MM.1S (cell line): ENCODE results near the gene PTPRN.
A peak's percentile ranks its signal among the peaks of the same experiment; 100 is the strongest.

Experiments used
- DNase-seq: peaks from one replicate; pipeline ENCODE4 v3.0.0-alpha.2; 2015
- H2AFZ ChIP-seq: fragments of 300-600 bp; sonication (generic); 2 replicates; pipeline ENCODE4 v1.6.0; 2016; ENCODE audit warnings: antibody characterized with exemption, low read length
- H3F3A ChIP-seq: fragments of 300-600 bp; sonication (generic); 2 replicates; pipeline ENCODE4 v1.6.1; 2016; ENCODE audit warnings: mild to moderate bottlenecking, antibody characterized with exemption, low read length, moderate library complexity, mixed read lengths; ENCODE audit not compliant: insufficient read depth
- H3K27ac ChIP-seq: fragments of 300-600 bp; sonication (generic); 2 replicates; pipeline ENCODE4 v1.5.1; 2016; ENCODE audit warnings: mild to moderate bottlenecking, low read length
- H3K27me3 ChIP-seq: fragments of 300-600 bp; sonication (generic); replicated peaks from 2 replicates; pipeline ENCODE4 v1.6.0; 2016; ENCODE audit warnings: low read length; ENCODE audit not compliant: insufficient read depth
- H3K36me3 ChIP-seq: fragments of 300-600 bp; sonication (generic); replicated peaks from 2 replicates; pipeline ENCODE4 v1.6.1; 2016; ENCODE audit warnings: mild to moderate bottlenecking, low read length, mixed read lengths; ENCODE audit not compliant: insufficient read depth
- H3K4me1 ChIP-seq: fragments of 300-600 bp; sonication (generic); 2 replicates; pipeline ENCODE4 v1.6.1; 2016; ENCODE audit warnings: low read length, mixed read lengths
- H3K4me2 ChIP-seq: fragments of 300-600 bp; sonication (generic); 2 replicates; pipeline ENCODE4 v1.6.0; 2016; ENCODE audit warnings: low read depth, low read length
- H3K4me3 ChIP-seq: fragments of 300-600 bp; sonication (generic); 2 replicates; pipeline ENCODE4 v1.5.1; 2016; ENCODE audit warnings: low read length, mixed read lengths
- H3K79me2 ChIP-seq: fragments of 300-600 bp; sonication (generic); 2 replicates; pipeline ENCODE4 v1.6.1; 2016; ENCODE audit warnings: mixed run types, low read length, mixed read lengths
- H3K9ac ChIP-seq: fragments of 300-600 bp; sonication (generic); 2 replicates; pipeline ENCODE4 v1.6.1; 2016; ENCODE audit warnings: low read length, mixed read lengths
- H3K9me2 ChIP-seq: fragments of 300-600 bp; sonication (generic); replicated peaks from 2 replicates; pipeline ENCODE4 v1.6.1; 2016; ENCODE audit warnings: mild to moderate bottlenecking, low read length, mixed read lengths; ENCODE audit not compliant: insufficient read depth
- H3K9me3 ChIP-seq: fragments of 300-600 bp; sonication (generic); replicated peaks from 2 replicates; pipeline ENCODE4 v1.6.1; 2016; ENCODE audit warnings: mild to moderate bottlenecking, low read length, mixed read lengths; ENCODE audit not compliant: insufficient read depth
- H4K20me1 ChIP-seq: fragments of 300-600 bp; sonication (generic); 2 replicates; pipeline ENCODE4 v1.6.1; 2016; ENCODE audit warnings: mild to moderate bottlenecking, low read length, moderate library complexity, mixed read lengths; ENCODE audit not compliant: insufficient read depth
- CTCF ChIP-seq: fragments of 300-600 bp; sonication (generic); IDR thresholded peaks from 2 replicates; pipeline ENCODE4 v1.5.1; 2016; ENCODE audit warnings: antibody characterized with exemption, low read length, mixed read lengths
- EZH2 ChIP-seq: fragments of 300-600 bp; sonication (generic); optimal IDR thresholded peaks from 2 replicates; pipeline ENCODE3; 2017; ENCODE audit warnings: low read depth, mild to moderate bottlenecking, antibody characterized with exemption, low read length, mixed read lengths
- EZH2phosphoT487 ChIP-seq: fragments of 300-600 bp; sonication (generic); IDR thresholded peaks from 2 replicates; pipeline ENCODE4 v1.6.1; 2018; ENCODE audit warnings: antibody characterized with exemption, low read length

PTPRN gene

GRCh38 chr2:219252084-219252483 lies 57.1 kb downstream of the PTPRN start:
- Histone ChIP-seq H3K9ac (peak overlapping the region; percentile 88), H3K4me3 (peak overlapping the region; percentile 78), H3K36me3 (0 out of 2 replicates have a peak, but pooled peaks cover 6% of the 10 kb centered on the region), H3K4me2 (peak overlapping the region; percentile 99), H3K79me2 (peaks cover 52% of the 10 kb centered on the region), H3K9me2 (no peaks in the 10 kb centered on the region), H3K27me3 (no peaks in the 10 kb centered on the region), H3K4me1 (peaks cover 50% of the 10 kb centered on the region), H4K20me1 (no peaks in the 10 kb centered on the region), H3F3A (peaks cover 46% of the 10 kb centered on the region), H3K27ac (peak overlapping the region; percentile 73; the same call in 1 of the 2 replicates), H2AFZ (no peak overlapping the region), H3K9me3 (no peaks in the 10 kb centered on the region)
- no peak for TF ChIP-seq EZH2phosphoT487
- no peak for DNase-seq

- peak overlapping the region; percentile 99 for H3K4me2 ChIP-seq
- H3K9me2 ChIP-seq, result no peaks in the 10 kb centered on the region
- no peak overlapping the region for H2AFZ ChIP-seq
- DNase-seq, result no peak
- no peaks in the 10 kb centered on the region for H3K9me3 ChIP-seq
- no peak overlapping the region for H3K27ac ChIP-seq
- TF ChIP-seq CTCF (no peak), EZH2 (no peak), EZH2phosphoT487 (no peak)
- H3K9ac ChIP-seq, result no peak overlapping the region
- peaks cover 54% of the 10 kb centered on the region for H3K79me2 ChIP-seq
- H3K36me3 ChIP-seq, result 0 out of 2 replicates have a peak, but pooled peaks cover 6% of the 10 kb centered on the region
- H3K27me3 ChIP-seq, result no peaks in the 10 kb centered on the region
- H4K20me1 ChIP-seq, result no peaks in the 10 kb centered on the region
- peaks cover 51% of the 10 kb centered on the region for H3K4me1 ChIP-seq
- H3F3A ChIP-seq, result peaks cover 46% of the 10 kb centered on the region
- no peak overlapping the region; the same call in 1 of the 2 replicates for H3K4me3 ChIP-seq
These were observed 57.5 kb downstream of the PTPRN start for GRCh38 chr2:219251656-219252055.

- Histone ChIP-seq H3K79me2 (peaks cover 68% of the 10 kb centered on the region), H3K36me3 (0 out of 2 replicates have a peak, but pooled peaks cover 6% of the 10 kb centered on the region), H3K4me3 (no peak overlapping the region; the same call in 1 of the 2 replicates), H3K4me2 (peak overlapping the region; percentile 69), H3K9ac (peak overlapping the region; percentile 56; the same call in 1 of the 2 replicates), H2AFZ (no peak overlapping the region), H3K4me1 (peaks cover 56% of the 10 kb centered on the region), H3K9me2 (no peaks in the 10 kb centered on the region), H3K27ac (peak overlapping the region; percentile 89; the same call in 1 of the 2 replicates), H3F3A (peaks cover 46% of the 10 kb centered on the region), H3K9me3 (no peaks in the 10 kb centered on the region), H4K20me1 (no peaks in the 10 kb centered on the region), H3K27me3 (no peaks in the 10 kb centered on the region)
- DNase-seq, result no peak
- no peak for TF ChIP-seq CTCF
- TF ChIP-seq EZH2phosphoT487, result no peak
- TF ChIP-seq EZH2, result no peak
These were observed 59.0 kb downstream of the PTPRN start for GRCh38 chr2:219250049-219250781.
